IMR-90 (cell line): Measurements from ENCODE around the gene IFNGR1. TPM values are rescaled to one million over a fixed set of nuclear protein-coding genes. Genes with fewer than 3 reads are reported as not detected.
A peak's percentile ranks its signal among the peaks of the same experiment; 100 is the strongest.

Source experiments
- ATAC-seq: fragments of 200-7000 bp; cut with Tn5 transposase; 2 replicates; pipeline ENCODE4 v1.9.1; 2020; ENCODE audit warnings: low read depth, mild to moderate bottlenecking, moderate library complexity
- BruUV-seq: library from RNA; stranded (reverse); fragments of 400-500 nt; replicated peaks from 2 replicates; lab custom pipeline; 2021; lab: Mats Ljungman, UMichigan
- CTCF ChIA-PET: fragments of 300-600 bp; formaldehyde crosslinking; extraction: SDS; loops from one replicate; lab custom pipeline; 2021; ENCODE audit warnings: antibody characterized with exemption; lab: Yijun Ruan, JAX
- POLR2A ChIA-PET: fragments of 300-600 bp; sonication (Branson Sonifier 250); formaldehyde crosslinking; loops from one replicate; lab custom pipeline; 2022; ENCODE audit warnings: antibody characterized with exemption; ENCODE audit not compliant: unreplicated experiment; lab: Charles Lee
- DNase-seq: peaks from one replicate; pipeline ENCODE4 v3.0.0; 2013
- H2AFZ ChIP-seq: replicated peaks from 2 replicates; pipeline ENCODE3; 2013; ENCODE audit warnings: low read length, mild to moderate bottlenecking; ENCODE audit not compliant: poor library complexity
- H2AK5ac ChIP-seq: 2 replicates; pipeline ENCODE4 v1.6.1; 2013; ENCODE audit warnings: low read depth, low read length, inconsistent platforms
- H2AK9ac ChIP-seq: replicated peaks from 2 replicates; pipeline ENCODE3; 2013; ENCODE audit warnings: mild to moderate bottlenecking, low read depth, low read length, moderate library complexity; ENCODE audit not compliant: poor library complexity
- H2BK120ac ChIP-seq: 2 replicates; pipeline ENCODE4 v1.6.1; 2013; ENCODE audit warnings: low read depth, low read length, inconsistent platforms
- H2BK15ac ChIP-seq: 3 replicates; pipeline ENCODE4 v1.6.1; 2013; ENCODE audit warnings: low read depth, low read length, inconsistent platforms
- H2BK20ac ChIP-seq: 2 replicates; pipeline ENCODE4 v1.6.1; 2013; ENCODE audit warnings: low read depth, mild to moderate bottlenecking, inconsistent platforms, low read length, moderate library complexity
- H2BK5ac ChIP-seq: 2 replicates; pipeline ENCODE4 v1.6.1; 2013; ENCODE audit warnings: mild to moderate bottlenecking, low read depth, low read length, inconsistent platforms; ENCODE audit not compliant: poor library complexity, severe bottlenecking
- H3K14ac ChIP-seq: replicated peaks from 2 replicates; pipeline ENCODE4 v1.6.1; 2013; ENCODE audit warnings: low read depth, low read length, inconsistent platforms
- H3K18ac ChIP-seq: 2 replicates; pipeline ENCODE4 v1.6.1; 2013; ENCODE audit warnings: low read depth, low read length, control low read depth
- H3K23ac ChIP-seq: 2 replicates; pipeline ENCODE4 v1.6.1; 2013; ENCODE audit warnings: low read depth, low read length, inconsistent platforms
- H3K27ac ChIP-seq: 2 replicates; pipeline ENCODE4 v1.5.1; 2013; ENCODE audit warnings: mild to moderate bottlenecking, control low read depth, low read length; ENCODE audit not compliant: insufficient read depth
- H3K27me3 ChIP-seq: 2 replicates; pipeline ENCODE4 v1.6.1; 2013; ENCODE audit warnings: low read length; ENCODE audit not compliant: control insufficient read depth, insufficient read depth
- H3K36me3 ChIP-seq: 2 replicates; pipeline ENCODE4 v1.6.1; 2013; ENCODE audit warnings: low read length, mixed read lengths; ENCODE audit not compliant: control insufficient read depth, insufficient read depth
- H3K4ac ChIP-seq: 2 replicates; pipeline ENCODE4 v1.6.1; 2013; ENCODE audit warnings: low read depth, low read length, inconsistent platforms
- H3K4me1 ChIP-seq: 2 replicates; pipeline ENCODE4 v1.6.1; 2013; ENCODE audit warnings: low read length, mixed read lengths; ENCODE audit not compliant: control insufficient read depth, insufficient read depth
- H3K4me2 ChIP-seq: 2 replicates; pipeline ENCODE4 v1.6.1; 2013; ENCODE audit warnings: low read depth, mild to moderate bottlenecking, control low read depth, low read length, moderate library complexity
- H3K4me3 ChIP-seq: 2 replicates; pipeline ENCODE4 v1.5.1; 2013; ENCODE audit warnings: low read depth, mild to moderate bottlenecking, control low read depth, low read length, moderate library complexity; ENCODE audit not compliant: insufficient read depth
- H3K56ac ChIP-seq: 2 replicates; pipeline ENCODE4 v1.6.1; 2013; ENCODE audit warnings: low read length, inconsistent platforms; ENCODE audit not compliant: insufficient read depth; ENCODE audit errors: extremely low read depth
- H3K79me1 ChIP-seq, 2 experiments: 2 replicates each; pipeline ENCODE4 v1.6.1; 2013; ENCODE audit warnings: low read length in 2 of 2, inconsistent platforms in 1 of 2, low read depth in 1 of 2
- H3K9ac ChIP-seq: 2 replicates; pipeline ENCODE4 v1.6.1; 2013; ENCODE audit warnings: low read depth, low read length, control low read depth
- H3K9me1 ChIP-seq: 2 replicates; pipeline ENCODE4 v1.6.1; 2013; ENCODE audit warnings: low read length, inconsistent platforms; ENCODE audit not compliant: insufficient read depth
- H3K9me3 ChIP-seq: 2 replicates; pipeline ENCODE4 v1.6.1; 2013; ENCODE audit warnings: low read length; ENCODE audit not compliant: control insufficient read depth, insufficient read depth
- H4K20me1 ChIP-seq: 2 replicates; pipeline ENCODE4 v1.6.1; 2013; ENCODE audit warnings: low read length, inconsistent platforms; ENCODE audit not compliant: insufficient read depth
- H4K5ac ChIP-seq: 2 replicates; pipeline ENCODE4 v1.6.1; 2013; ENCODE audit warnings: mild to moderate bottlenecking, low read depth, low read length, control low read depth
- H4K8ac ChIP-seq, 2 experiments: 2 replicates each; pipeline ENCODE4 v1.6.1; 2013; ENCODE audit warnings: low read depth in 2 of 2, low read length in 2 of 2, control low read depth in 1 of 2, inconsistent platforms in 1 of 2
- H4K91ac ChIP-seq: 2 replicates; pipeline ENCODE4 v1.6.1; 2013; ENCODE audit warnings: low read depth, low read length, inconsistent platforms; ENCODE audit not compliant: insufficient read depth
- BHLHE40 ChIP-seq: fragments of 150-350 bp; IDR thresholded peaks from 2 replicates; pipeline ENCODE4 v1.6.1; 2016; ENCODE audit warnings: mild to moderate bottlenecking, low read depth, low read length
- CEBPB ChIP-seq: IDR thresholded peaks from 2 replicates; pipeline ENCODE4 v1.6.1; 2012; ENCODE audit warnings: low read depth, low read length, improper control_type of control experiment
- MAFK ChIP-seq: IDR thresholded peaks from 2 replicates; pipeline ENCODE4 v1.6.1; 2012; ENCODE audit warnings: low read depth, low read length, improper control_type of control experiment
- RAD21 ChIP-seq: IDR thresholded peaks from 2 replicates; pipeline ENCODE4 v1.6.1; 2012; ENCODE audit warnings: low read length, improper control_type of control experiment
- RFX5 ChIP-seq: IDR thresholded peaks from 2 replicates; pipeline ENCODE4 v1.8.0; 2012; ENCODE audit warnings: low read depth, mild to moderate bottlenecking, low read length, moderate library complexity
- WGBS, 2 experiments: methylation state at CpG; one replicate each; pipeline versions ENCODE4 v1.1.5 to v1.1.7; 2013; ENCODE audit warnings: missing lambda C conversion rate in 2 of 2; ENCODE audit not compliant: insufficient read length in 1 of 2; ENCODE audit errors: extremely low coverage in 2 of 2; 5-methylcytosine and 5-hydroxymethylcytosine counted together
- dilution Hi-C: fragments of 300-500 bp; cut with HindIII; formaldehyde crosslinking; loops from one replicate; pipeline ENCODE4 v1.14.3; 2018; ENCODE audit warnings: low sequenced_read_pairs; ENCODE audit not compliant: unreplicated experiment
- in situ Hi-C: fragments of 300-500 bp; cut with MboI; formaldehyde crosslinking; loops from 3 replicates; pipeline ENCODE4 v1.14.3; 2019; ENCODE audit warnings: low sequenced_read_pairs, inconsistent platforms, mixed read lengths
- intact Hi-C: fragments of 100-400 bp; cut with micrococcal nuclease; formaldehyde crosslinking; loops from 2 replicates; pipeline ENCODE4 v1.10.0; 2022
- polyA plus RNA-seq, 3 experiments: library from polyadenylated mRNA; depleted of rRNA; stranded (reverse); fragments of >200 nt; gene quantifications; 2 replicates each; pipeline ENCODE4 v1.2.3, GENCODE V29; 2012; ENCODE audit warnings: low replicate concordance in 1 of 3
- total RNA-seq: library from RNA; depleted of rRNA; stranded (reverse); fragments of >200 nt; gene quantifications from 2 replicates; pipeline ENCODE4 v1.2.3, GENCODE V29; 2012
- TF ChIP-seq, protein P1 (sequence below): fragments of 150-350 bp; IDR thresholded peaks from 2 replicates; pipeline ENCODE4 v1.6.1; 2016; ENCODE audit warnings: low read depth, mild to moderate bottlenecking, low read length, moderate library complexity, borderline replicate concordance

Gene IFNGR1
- total and polyA plus RNA-seq, 2 of the 4 experiments (the other 2 are of a cell fraction), result 19.1 to 25.6 TPM

DNA sequence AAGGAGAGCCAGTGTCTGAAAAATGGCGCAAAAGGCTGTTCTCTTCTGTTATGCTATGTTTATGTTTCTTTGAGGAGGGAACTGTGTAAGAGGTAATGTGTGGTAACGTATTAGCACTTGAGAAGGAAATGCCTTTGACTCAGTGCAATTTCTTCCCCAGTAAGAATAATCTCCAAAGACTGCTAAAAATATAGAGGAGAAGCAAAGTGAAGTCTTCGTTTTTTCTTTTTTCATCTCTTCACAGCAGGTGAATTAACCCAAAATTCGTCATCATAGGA is 47.1 kb upstream of the IFNGR1 start:
- no peak for DNase-seq
- Histone ChIP-seq H2AFZ (no peak overlapping the region), H2AK5ac (no peak overlapping the region), H3K27ac (no peak overlapping the region), H3K9me3 (peaks cover 2% of the 10 kb centered on the region; the same call in 1 of the 2 replicates), H3K4me3 (no peak overlapping the region), H3K9ac (no peak overlapping the region), H3K9me1 (no peaks in the 10 kb centered on the region), H3K79me1 (no peaks in the 10 kb centered on the region), H2AK9ac (no peak overlapping the region), H3K18ac (no peak overlapping the region), H4K20me1 (no peaks in the 10 kb centered on the region), H3K27me3 (peaks cover 17% of the 10 kb centered on the region), H3K4ac (no peak overlapping the region), H2BK5ac (no peak overlapping the region), H3K4me1 (peaks cover 1% of the 10 kb centered on the region; the same call in 1 of the 2 replicates), H2BK15ac (no peak overlapping the region), H2BK20ac (no peak overlapping the region), H3K23ac (no peak overlapping the region), H4K91ac (no peak overlapping the region), H3K14ac (no peak overlapping the region), H4K5ac (no peak overlapping the region), H2BK120ac (no peak overlapping the region), H4K8ac (no peak overlapping the region), H3K36me3 (no peaks in the 10 kb centered on the region), H3K4me2 (no peak overlapping the region), H3K56ac (no peak overlapping the region)
- intact Hi-C loops (no loop called here), dilution Hi-C loops (no loop called here), in situ Hi-C loops (no loop called here)
- POLR2A ChIA-PET, result no interaction called here
- no TSS peak for BruUV-seq
- no CpG with 5 or more reads among the region's 4 CpGs for WGBS, 2 experiments
- CTCF ChIA-PET, result no interaction called here
- ATAC-seq, result peak; percentile 14; the same call in 1 of the 2 replicates
- no peak for TF ChIP-seq RFX5
- TF ChIP-seq CEBPB, result no peak
- no peak for TF ChIP-seq RAD21
- TF ChIP-seq, protein P1, sequence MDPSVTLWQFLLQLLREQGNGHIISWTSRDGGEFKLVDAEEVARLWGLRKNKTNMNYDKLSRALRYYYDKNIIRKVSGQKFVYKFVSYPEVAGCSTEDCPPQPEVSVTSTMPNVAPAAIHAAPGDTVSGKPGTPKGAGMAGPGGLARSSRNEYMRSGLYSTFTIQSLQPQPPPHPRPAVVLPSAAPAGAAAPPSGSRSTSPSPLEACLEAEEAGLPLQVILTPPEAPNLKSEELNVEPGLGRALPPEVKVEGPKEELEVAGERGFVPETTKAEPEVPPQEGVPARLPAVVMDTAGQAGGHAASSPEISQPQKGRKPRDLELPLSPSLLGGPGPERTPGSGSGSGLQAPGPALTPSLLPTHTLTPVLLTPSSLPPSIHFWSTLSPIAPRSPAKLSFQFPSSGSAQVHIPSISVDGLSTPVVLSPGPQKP, result no peak
- TF ChIP-seq MAFK, result no peak
- no peak for TF ChIP-seq BHLHE40
